Measurements from ENCODE around the gene ANKAR. TPM values are rescaled to one million over a fixed set of nuclear protein-coding genes. Genes with fewer than 3 reads are reported as not detected.

Gene ANKAR
- total RNA-seq, 4 donors from 2014 or later, result 3.7 to 36.1 (median 13.4) TPM

GRCh38 chr2:189638301-189639006, 36.0 kb upstream of the ANKAR start:
- TF ChIP-seq EP300 (IDR thresholded peaks at IDR 0.05), result no peak
- TF ChIP-seq CTCF (IDR thresholded peaks at IDR 0.05), result no peak
- TF ChIP-seq POLR2A (IDR thresholded peaks at IDR 0.05), result no peak
- no peak for TF ChIP-seq POLR2AphosphoS5 (IDR thresholded peaks at IDR 0.05)
- H3K4me3 ChIP-seq, result no peak overlapping the region
- H3K36me3 ChIP-seq, result no peaks in the 10 kb centered on the region
- no peaks in the 10 kb centered on the region for H3K27me3 ChIP-seq
- WGBS, 2 donors (ENCODE audit: low coverage in 1 of 2), result 79 to 100% methylated on average over 3 to 4 of the region's 4 CpGs
- H3K27ac ChIP-seq, result no peak overlapping the region
- no peaks in the 10 kb centered on the region for H3K4me1 ChIP-seq
- no peak for ATAC-seq
- H3K9me3 ChIP-seq, result no peaks in the 10 kb centered on the region

- Histone ChIP-seq H3K27me3 (no peaks in the 10 kb centered on the region), H3K27ac (no peak overlapping the region), H3K36me3 (no peaks in the 10 kb centered on the region), H3K9me3 (no peaks in the 10 kb centered on the region), H3K4me3 (no peak overlapping the region), H3K4me1 (no peaks in the 10 kb centered on the region)
- no peak for ATAC-seq
- TF ChIP-seq POLR2A (IDR thresholded peaks at IDR 0.05), result no peak
- no peak for TF ChIP-seq CTCF (IDR thresholded peaks at IDR 0.05)
- no peak for TF ChIP-seq POLR2AphosphoS5 (IDR thresholded peaks at IDR 0.05)
- no peak for TF ChIP-seq EP300 (IDR thresholded peaks at IDR 0.05)
- WGBS, 2 donors (ENCODE audit: low coverage in 1 of 2), result 67 to 71% methylated on average over 3 of the region's 3 CpGs
Observed at GRCh38 chr2:189639007-189639609, 35.4 kb upstream of the ANKAR start.

- 80% methylated on average over 1 of the region's 1 CpG for WGBS, 2 donors (ENCODE audit: low coverage in 1 of 2)
- Histone ChIP-seq H3K4me1 (no peaks in the 10 kb centered on the region), H3K27ac (no peak overlapping the region), H3K36me3 (no peaks in the 10 kb centered on the region), H3K27me3 (no peaks in the 10 kb centered on the region), H3K4me3 (no peak overlapping the region), H3K9me3 (no peaks in the 10 kb centered on the region)
- TF ChIP-seq POLR2A (IDR thresholded peaks at IDR 0.05), result no peak
- TF ChIP-seq EP300 (IDR thresholded peaks at IDR 0.05), result no peak
- no peak for TF ChIP-seq POLR2AphosphoS5 (IDR thresholded peaks at IDR 0.05)
- no peak for TF ChIP-seq CTCF (IDR thresholded peaks at IDR 0.05)
- no peak for ATAC-seq
Observed at GRCh38 chr2:189641002-189641401, 33.5 kb upstream of the ANKAR start.

- no peak overlapping the region for H3K27ac ChIP-seq
- H3K4me1 ChIP-seq, result no peaks in the 10 kb centered on the region
- no peak for TF ChIP-seq EP300 (IDR thresholded peaks at IDR 0.05)
- TF ChIP-seq CTCF (IDR thresholded peaks at IDR 0.05), result no peak
- TF ChIP-seq POLR2AphosphoS5 (IDR thresholded peaks at IDR 0.05), result no peak
- TF ChIP-seq POLR2A (IDR thresholded peaks at IDR 0.05), result no peak
- WGBS, 2 donors (ENCODE audit: low coverage in 1 of 2), result 74 to 79% methylated on average over 2 of the region's 2 CpGs
- no peaks in the 10 kb centered on the region for H3K36me3 ChIP-seq
- H3K4me3 ChIP-seq, result no peak overlapping the region
- ATAC-seq, result no peak
- no peaks in the 10 kb centered on the region for H3K9me3 ChIP-seq
- H3K27me3 ChIP-seq, result no peaks in the 10 kb centered on the region
Observed at GRCh38 chr2:189641590-189641989, 32.9 kb upstream of the ANKAR start.

- H3K4me1 ChIP-seq, result no peaks in the 10 kb centered on the region
- no peak overlapping the region for H3K4me3 ChIP-seq
- ATAC-seq, result no peak
- H3K9me3 ChIP-seq, result no peaks in the 10 kb centered on the region
- no peaks in the 10 kb centered on the region for H3K27me3 ChIP-seq
- H3K27ac ChIP-seq, result no peak overlapping the region
- no peaks in the 10 kb centered on the region for H3K36me3 ChIP-seq
- TF ChIP-seq CTCF (IDR thresholded peaks at IDR 0.05) (no peak), POLR2AphosphoS5 (IDR thresholded peaks at IDR 0.05) (no peak), EP300 (IDR thresholded peaks at IDR 0.05) (no peak), POLR2A (IDR thresholded peaks at IDR 0.05) (no peak)
Observed at GRCh38 chr2:189646521-189646920, 27.9 kb upstream of the ANKAR start.
